HepG2 (cell line): ENCODE measurements around the gene RPS2. TPM values are rescaled to one million over a fixed set of nuclear protein-coding genes. Genes with fewer than 3 reads are reported as not detected.
A peak's percentile ranks its signal among the peaks of the same experiment; 100 is the strongest.

Experiments used
- ARHGAP35 ChIP-seq: sonication (generic); formaldehyde crosslinking; IDR thresholded peaks from 2 replicates; pipeline ENCODE4 v1.9.0; 2022; ENCODE audit warnings: mild to moderate bottlenecking, inconsistent platforms, moderate library complexity, missing genetic modification reagents, borderline replicate concordance
- BCLAF1 ChIP-seq: fragments of 450-650 bp; IDR thresholded peaks from 2 replicates; pipeline ENCODE4 v1.6.1; 2017; ENCODE audit warnings: mild to moderate bottlenecking
- CEBPB ChIP-seq: IDR thresholded peaks from 2 replicates; pipeline ENCODE4 v1.6.1; 2011; ENCODE audit warnings: low read depth, low read length, improper control_type of control experiment, borderline replicate concordance
- FOXK2 ChIP-seq: fragments of 450-650 bp; IDR thresholded peaks from 2 replicates; pipeline ENCODE4 v1.6.1; 2016
- FOXM1 ChIP-seq: sonication (generic); formaldehyde crosslinking; IDR thresholded peaks from 2 replicates; pipeline ENCODE4 v1.5.0; 2020; ENCODE audit warnings: missing genetic modification reagents
- HBP1 ChIP-seq: IDR thresholded peaks from 2 replicates; pipeline ENCODE4 v1.6.1; 2016; ENCODE audit warnings: low read depth, control low read depth
- HINFP ChIP-seq: sonication (generic); formaldehyde crosslinking; IDR thresholded peaks from 2 replicates; pipeline ENCODE4 v1.4.0; 2020; ENCODE audit warnings: low read depth, mild to moderate bottlenecking, missing genetic modification reagents
- KDM6A ChIP-seq: IDR thresholded peaks from 2 replicates; pipeline ENCODE4 v1.6.1; 2016; ENCODE audit warnings: low read depth
- MLXIP ChIP-seq: sonication (generic); formaldehyde crosslinking; IDR thresholded peaks from 2 replicates; pipeline ENCODE4 v1.9.0; 2021; ENCODE audit warnings: missing genetic modification reagents, borderline replicate concordance
- REXO4 ChIP-seq: sonication (generic); formaldehyde crosslinking; IDR thresholded peaks from 2 replicates; pipeline ENCODE4 v1.8.0; 2022; ENCODE audit warnings: missing genetic modification reagents, mild to moderate bottlenecking, borderline replicate concordance
- SMAD3 ChIP-seq: sonication (generic); formaldehyde crosslinking; IDR thresholded peaks from 2 replicates; pipeline ENCODE4 v1.4.0; 2020; ENCODE audit warnings: missing genetic modification reagents
- ZBTB33 ChIP-seq: sonication (generic); formaldehyde crosslinking; IDR thresholded peaks from 2 replicates; pipeline ENCODE4 v1.4.0; 2020; ENCODE audit warnings: missing genetic modification reagents
- ZNF280D ChIP-seq: sonication (generic); formaldehyde crosslinking; IDR thresholded peaks from 2 replicates; pipeline ENCODE4 v1.5.1; 2020; ENCODE audit warnings: mild to moderate bottlenecking, missing genetic modification reagents
- polyA plus RNA-seq, 8 experiments: library from polyadenylated mRNA; depleted of rRNA in 3 of 8; stranded (reverse) in 7 of 8; unstranded in 1 of 8; fragments of >200 nt; fragmentation: Illumina TruSeq in 4 of 8; extraction: Trizol in 4 of 8; gene quantifications; 2 replicates each; pipeline versions ENCODE4 v1.2.1 to v1.2.3, GENCODE V29; 2011 to 2016; ENCODE audit warnings: low read depth in 4 of 8, missing spikeins in 1 of 8, mixed read lengths in 1 of 8; ENCODE audit not compliant: insufficient read depth in 1 of 8
- total RNA-seq, 5 experiments: library from RNA; depleted of rRNA; stranded (reverse); fragments of >200 nt; fragmentation: Illumina TruSeq; extraction: Trizol; gene quantifications; 2 replicates each; pipeline ENCODE4 v1.2.3, GENCODE V29; 2016; ENCODE audit warnings: low read depth in 1 of 5

Gene RPS2
- total and polyA plus RNA-seq, 2 of the 13 experiments (the other 11 are each of a cell fraction or from before 2014, with no cell fraction given), result 1,908 to 4,514 TPM

- no peak for TF ChIP-seq ZNF280D (CRISPR knock-in tag)
- peak; percentile 75 for TF ChIP-seq CEBPB
- peak; percentile 32; the same call in 1 of the 2 replicates for TF ChIP-seq ZBTB33 (CRISPR knock-in tag)
- TF ChIP-seq KDM6A (CRISPR knock-in tag), result no peak
- no peak for TF ChIP-seq SMAD3 (CRISPR knock-in tag)
- TF ChIP-seq REXO4 (CRISPR knock-in tag), result no peak; the same call in 1 of the 2 replicates
- TF ChIP-seq HINFP (CRISPR knock-in tag), result 0 out of 2 replicates have a peak, but pooled peaks have one; percentile 9
- TF ChIP-seq BCLAF1, result no peak
- no peak for TF ChIP-seq FOXM1 (CRISPR knock-in tag)
- TF ChIP-seq HBP1, result peak; percentile 80; the same call in 1 of the 2 replicates
- peak; percentile 56; the same call in 1 of the 2 replicates for TF ChIP-seq ARHGAP35 (CRISPR knock-in tag)
- TF ChIP-seq MLXIP (CRISPR knock-in tag), result 0 out of 2 replicates have a peak, but pooled peaks have one; percentile 25
- TF ChIP-seq FOXK2, result no peak
These were observed 19.1 kb upstream of the RPS2 start, which contains the start of gene GFER (continued) for GRCh38 chr16:1983544-1984346.
